HCT116 (cell line): ENCODE data around the gene ACTRT2. TPM values are rescaled to one million over a fixed set of nuclear protein-coding genes. Genes with fewer than 3 reads are reported as not detected.

Experiments
- ATAC-seq: fragments of 200-7000 bp; cut with Tn5 transposase; 2 replicates; pipeline ENCODE4 v1.9.1; 2020; ENCODE audit warnings: mild to moderate bottlenecking, moderate library complexity
- BruUV-seq: library from RNA; stranded (reverse); fragments of 400-500 nt; replicated peaks from 2 replicates; lab custom pipeline; 2021; lab: Mats Ljungman, UMichigan
- CTCF ChIA-PET: fragments of 300-600 bp; sonication (Branson Sonifier 250); formaldehyde crosslinking; loops from one replicate; lab custom pipeline; 2021; ENCODE audit warnings: antibody characterized with exemption; lab: Charles Lee
- POLR2A ChIA-PET: fragments of 300-600, 350-600 bp; sonication (Branson Sonifier 250); formaldehyde crosslinking; loops from one replicate; lab custom pipeline; 2021; ENCODE audit warnings: antibody characterized with exemption; lab: Charles Lee
- RAD21 ChIA-PET, 2 experiments: fragments of 300-600 bp; sonication (Branson Sonifier 250); formaldehyde crosslinking; loops; one replicate each; lab custom pipeline; 2023; ENCODE audit warnings: low total read pairs in 2 of 2; ENCODE audit not compliant: uncharacterized antibody in 2 of 2, unreplicated experiment in 2 of 2, low non-redundant PET in 1 of 2; lab: Charles Lee
- DNase-seq: peaks from one replicate; pipeline ENCODE4 v3.0.0-alpha.2; 2010; ENCODE audit warnings: low read depth, low spot score
- H2AFZ ChIP-seq: fragments of 200-600 bp; shearing (Covaris generic), sonication (generic); 2 replicates; pipeline ENCODE4 v1.6.1; 2017; ENCODE audit warnings: low read depth, mixed run types, mixed read lengths, antibody characterized with exemption, low read length; ENCODE audit not compliant: poor library complexity, severe bottlenecking
- H3K27ac ChIP-seq: 2 replicates; pipeline ENCODE4 v1.5.1; 2012; ENCODE audit warnings: low read depth, low read length
- H3K27me3 ChIP-seq: fragments of 200-600 bp; sonication (generic); 2 replicates; pipeline ENCODE4 v1.6.1; 2016; ENCODE audit warnings: mixed run types, low read length, mixed read lengths; ENCODE audit not compliant: insufficient read depth
- H3K36me3 ChIP-seq, 2 experiments: fragments of 200-500 bp in 1 of 2; fragments of 200-600 bp in 1 of 2; sonication (Bioruptor generic) in 1 of 2; sonication (generic) in 1 of 2; 2 replicates each; pipeline versions ENCODE4 v1.5.1 to v1.6.1; 2014 to 2016; ENCODE audit warnings: low read length in 2 of 2, inconsistent platforms in 1 of 2, mixed read lengths in 1 of 2, mixed run types in 1 of 2; ENCODE audit not compliant: insufficient read depth in 2 of 2, control insufficient read depth in 1 of 2
- H3K4me1 ChIP-seq, 2 experiments: fragments of 200-600 bp in 1 of 2; sonication (generic) in 1 of 2; 2 replicates each; pipeline versions ENCODE4 v1.5.1 to v1.6.1; 2012 to 2017; ENCODE audit warnings: low read length in 2 of 2, inconsistent platforms in 1 of 2, mild to moderate bottlenecking in 1 of 2, mixed read lengths in 1 of 2, mixed run types in 1 of 2, moderate library complexity in 1 of 2; ENCODE audit not compliant: insufficient read depth in 2 of 2, control insufficient read depth in 1 of 2
- H3K4me2 ChIP-seq: fragments of 200-600 bp; sonication (generic); 2 replicates; pipeline ENCODE4 v1.6.1; 2017; ENCODE audit warnings: mixed run types, low read length, mixed read lengths
- H3K4me3 ChIP-seq, 2 experiments: fragments of 200-600 bp in 1 of 2; sonication (generic) in 1 of 2; replicated peaks in 1 of 2; 2 replicates each; pipeline ENCODE4 v1.5.1; 2011 to 2016; ENCODE audit warnings: low read length in 2 of 2, control low read depth in 1 of 2, low read depth in 1 of 2, mild to moderate bottlenecking in 1 of 2, mixed read lengths in 1 of 2, mixed run types in 1 of 2
- H3K79me2 ChIP-seq: fragments of 200-600 bp; sonication (generic); 2 replicates; pipeline ENCODE4 v1.6.1; 2017; ENCODE audit warnings: mild to moderate bottlenecking, mixed run types, low read length, moderate library complexity, mixed read lengths; ENCODE audit not compliant: insufficient read depth
- H3K9ac ChIP-seq: fragments of 200-600 bp; sonication (generic); 2 replicates; pipeline ENCODE4 v1.6.1; 2016; ENCODE audit warnings: low read length, mixed read lengths
- H3K9me2 ChIP-seq: fragments of 200-600 bp; sonication (generic), shearing (Covaris generic); 2 replicates; pipeline ENCODE4 v1.6.1; 2017; ENCODE audit warnings: mixed run types, mild to moderate bottlenecking, moderate library complexity; ENCODE audit not compliant: insufficient read depth
- H3K9me3 ChIP-seq, 2 experiments: fragments of 200-500 bp in 1 of 2; fragments of 200-600 bp in 1 of 2; sonication (Bioruptor generic) in 1 of 2; sonication (generic) in 1 of 2; 2 replicates each; pipeline ENCODE4 v1.6.1; 2014 to 2017; ENCODE audit warnings: low read length in 2 of 2, mixed read lengths in 2 of 2, inconsistent platforms in 1 of 2, low read depth in 1 of 2, mild to moderate bottlenecking in 1 of 2, mixed run types in 1 of 2, moderate library complexity in 1 of 2; ENCODE audit not compliant: control insufficient read depth in 1 of 2, insufficient read depth in 1 of 2
- H4K20me1 ChIP-seq: fragments of 200-600 bp; sonication (generic), shearing (Covaris generic); 2 replicates; pipeline ENCODE4 v1.6.1; 2017; ENCODE audit warnings: mixed run types, mild to moderate bottlenecking, moderate library complexity; ENCODE audit not compliant: insufficient read depth
- ATF3 ChIP-seq: IDR thresholded peaks from 2 replicates; pipeline ENCODE4 v1.6.1; 2012
- CEBPB ChIP-seq: IDR thresholded peaks from 2 replicates; pipeline ENCODE4 v1.6.1; 2012; ENCODE audit warnings: low read depth
- CTCF ChIP-seq, 3 experiments: fragments of 200-600 bp in 1 of 3; sonication (generic) in 1 of 3; IDR thresholded peaks in 2 of 3; conservative IDR thresholded peaks in 1 of 3; 2 replicates each; pipeline ENCODE4 v1.5.1; 2012 to 2017; ENCODE audit warnings: low read depth in 2 of 3, low read length in 2 of 3, antibody characterized with exemption in 1 of 3, borderline replicate concordance in 1 of 3, control low read depth in 1 of 3, mild to moderate bottlenecking in 1 of 3, mixed read lengths in 1 of 3, mixed run types in 1 of 3, moderate library complexity in 1 of 3; ENCODE audit not compliant: insufficient read depth in 1 of 3
- EGR1 ChIP-seq: IDR thresholded peaks from 2 replicates; pipeline ENCODE4 v1.6.1; 2012; ENCODE audit warnings: low read depth
- ELF1 ChIP-seq: IDR thresholded peaks from 2 replicates; pipeline ENCODE4 v1.6.1; 2012; ENCODE audit warnings: low read depth, borderline replicate concordance
- EZH2 ChIP-seq: fragments of 200-600 bp; sonication (generic); IDR thresholded peaks from 2 replicates; pipeline ENCODE4 v1.6.1; 2017; ENCODE audit warnings: antibody characterized with exemption, mixed run types
- EZH2phosphoT487 ChIP-seq: fragments of 200-600 bp; IDR thresholded peaks from 2 replicates; pipeline ENCODE4 v1.6.1; 2018; ENCODE audit warnings: antibody characterized with exemption, borderline replicate concordance
- JUND ChIP-seq: IDR thresholded peaks from 2 replicates; pipeline ENCODE4 v1.6.1; 2012
- POLR2AphosphoS5 ChIP-seq: IDR thresholded peaks from 2 replicates; pipeline ENCODE4 v1.6.1; 2011; ENCODE audit warnings: mild to moderate bottlenecking, low read depth, low read length, moderate library complexity
- RAD21 ChIP-seq: IDR thresholded peaks from 2 replicates; pipeline ENCODE4 v1.6.1; 2012; ENCODE audit warnings: low read depth, mild to moderate bottlenecking
- REST ChIP-seq: IDR thresholded peaks from 2 replicates; pipeline ENCODE4 v1.6.1; 2012; ENCODE audit warnings: low read depth
- SIN3A ChIP-seq: IDR thresholded peaks from 2 replicates; pipeline ENCODE4 v1.6.1; 2012; ENCODE audit warnings: low read depth
- SP1 ChIP-seq: IDR thresholded peaks from 2 replicates; pipeline ENCODE4 v1.6.1; 2012; ENCODE audit warnings: low read depth
- SRF ChIP-seq: IDR thresholded peaks from 2 replicates; pipeline ENCODE4 v1.6.1; 2012; ENCODE audit warnings: low read depth
- TCF7L2 ChIP-seq: IDR thresholded peaks from 2 replicates; pipeline ENCODE4 v1.7.0; 2011; ENCODE audit warnings: borderline replicate concordance, inconsistent platforms; ENCODE audit not compliant: insufficient read depth, insufficient read length; ENCODE audit errors: extremely low read depth
- YY1 ChIP-seq: IDR thresholded peaks from 2 replicates; pipeline ENCODE4 v1.6.1; 2011; ENCODE audit warnings: low read length, low read depth, moderate library complexity, mild to moderate bottlenecking; ENCODE audit not compliant: insufficient replicate concordance; ENCODE audit errors: extremely low read depth
- ZBTB33 ChIP-seq: IDR thresholded peaks from 2 replicates; pipeline ENCODE4 v1.6.1; 2011; ENCODE audit warnings: mild to moderate bottlenecking, low read length, moderate library complexity; ENCODE audit not compliant: insufficient replicate concordance; ENCODE audit errors: extremely low read depth
- ZNF274 ChIP-seq: fragments of 200-500 bp; sonication (Bioruptor generic); IDR thresholded peaks from 2 replicates; pipeline ENCODE4 v1.6.1; 2014; ENCODE audit warnings: mild to moderate bottlenecking, low read depth, low read length, inconsistent platforms
- intact Hi-C: fragments of 100-400 bp; cut with micrococcal nuclease; formaldehyde crosslinking; loops from 2 replicates; pipeline ENCODE4 v1.10.0; 2022
- total RNA-seq: library from RNA; stranded (reverse); gene quantifications from one replicate; pipeline ENCODE4 v1.2.1, GENCODE V29; 2021; ENCODE audit not compliant: unreplicated experiment

ACTRT2 gene
- total RNA-seq, 1 experiment from 2014 or later: not detected

GRCh38 chr1:3004285-3005205 lies 16.7 kb upstream of the ACTRT2 start:
- Histone ChIP-seq H2AFZ (no peak overlapping the region), H3K27ac (no peak overlapping the region), H3K27me3 (peaks cover 13% of the 10 kb centered on the region), H4K20me1 (no peaks in the 10 kb centered on the region), H3K4me1 (no peaks in the 10 kb centered on the region), H3K9me2 (no peaks in the 10 kb centered on the region), H3K4me2 (no peak overlapping the region), H3K79me2 (no peaks in the 10 kb centered on the region), H3K9me3 (peaks cover 7 to 10% of the 10 kb centered on the region in 2 experiments; a peak in 3 of 4 replicates), H3K9ac (no peak overlapping the region), H3K36me3 (no peaks in the 10 kb centered on the region), H3K4me3 (no peak overlapping the region)
- POLR2A ChIA-PET: no interaction called here
- no peak for DNase-seq
- RAD21 ChIA-PET: no interaction called here
- intact Hi-C loops: no loop called here
- no TSS peak for BruUV-seq
- CTCF ChIA-PET: interaction anchor here (1.3 kb wide), 1 partner anchor 8 kb away, joined by 3 read pairs; no protein-coding TSS in a partner anchor
- no peak for ATAC-seq
- TF ChIP-seq SP1: no peak
- TF ChIP-seq EZH2: no peak
- TF ChIP-seq ZNF274: no peak
- no peak for TF ChIP-seq SIN3A
- no peak for TF ChIP-seq ELF1
- no peak for TF ChIP-seq POLR2AphosphoS5
- TF ChIP-seq CEBPB: no peak
- TF ChIP-seq SRF: no peak
- TF ChIP-seq JUND: no peak
- no peak for TF ChIP-seq RAD21
- no peak for TF ChIP-seq ATF3
- TF ChIP-seq YY1: no peak
- no peak for TF ChIP-seq TCF7L2
- no peak for TF ChIP-seq CTCF (IDR thresholded peaks at IDR 0.05 in 2 of 3, conservative IDR thresholded peaks at IDR 0.05 in 1 of 3; ENCODE audit: borderline replicate concordance in 1 of 3, insufficient read depth in 1 of 3, low read depth in 2 of 3, low read length in 2 of 3)
- TF ChIP-seq EGR1: no peak
- TF ChIP-seq ZBTB33: no peak
- no peak for TF ChIP-seq EZH2phosphoT487
- no peak for TF ChIP-seq REST
